ENCODE measurements around the gene USP17L27. TPM values are rescaled to one million over a fixed set of nuclear protein-coding genes. Genes with fewer than 3 reads are reported as not detected.

The USP17L27 gene
- total RNA-seq (2022; extraction: Qiagen RNA extraction; ENCODE audit: low read depth) = not detected in 5 replicates

GRCh38 chr4:9343848-9344247 is at the start of gene USP17L27:
TSS of gene USP17L27 (plus strand) at chr4:9344148. CDS start at chr4:9344148, 0 bp downstream.

GRCh38 chr4:9324865-9325264 is 19.1 kb upstream of the USP17L27 start, which contains the start of gene USP17L24:
TSS of gene USP17L24 (plus strand) at chr4:9325165. CDS start at chr4:9325165, 0 bp downstream.

GRCh38 chr4:9329611-9330010 is 14.3 kb upstream of the USP17L27 start, which contains the start of gene USP17L25:
TSS of gene USP17L25 (plus strand) at chr4:9329911. CDS start at chr4:9329911, 0 bp downstream.

GRCh38 chr4:9334358-9334757 is 9.6 kb upstream of the USP17L27 start, which contains the start of gene USP17L26:
TSS of gene USP17L26 (plus strand) at chr4:9334658. CDS start at chr4:9334658, 0 bp downstream.

GRCh38 chr4:9339103-9339502 is 4.8 kb upstream of the USP17L27 start, which contains the start of gene USP17L5:
TSS of gene USP17L5 (plus strand) at chr4:9339403. CDS start at chr4:9339403, 0 bp downstream.

GRCh38 chr4:9348593-9348992 is 4.6 kb downstream of the USP17L27 start, which contains the start of gene USP17L28:
TSS of gene USP17L28 (plus strand) at chr4:9348893. CDS start at chr4:9348893, 0 bp downstream.

GRCh38 chr4:9353338-9353737 is 9.4 kb downstream of the USP17L27 start, which contains the start of gene USP17L29:
TSS of gene USP17L29 (plus strand) at chr4:9353638. CDS start at chr4:9353638, 0 bp downstream.

GRCh38 chr4:9362829-9363228 is 18.9 kb downstream of the USP17L27 start, which contains the start of gene USP17L30:
TSS of gene USP17L30 (plus strand) at chr4:9363129. CDS start at chr4:9363129, 0 bp downstream.

Other genes with a start within 250 kb of the USP17L27 start
- gene FAM90A26, start 173.7 kb upstream of the USP17L27 start, total RNA-seq (2022; extraction: Qiagen RNA extraction; ENCODE audit: low read depth) = not detected in 5 replicates
- gene USP17L10, start 133.5 kb upstream of the USP17L27 start, total RNA-seq (2022; extraction: Qiagen RNA extraction; ENCODE audit: low read depth) = not detected in 5 replicates
- not detected in 5 replicates for gene USP17L11, start 128.7 kb upstream of the USP17L27 start, total RNA-seq (2022; extraction: Qiagen RNA extraction; ENCODE audit: low read depth)
- gene USP17L12, start 124.0 kb upstream of the USP17L27 start, total RNA-seq (2022; extraction: Qiagen RNA extraction; ENCODE audit: low read depth) = not detected in 5 replicates
- not detected in 5 replicates for gene USP17L13, start 119.3 kb upstream of the USP17L27 start, total RNA-seq (2022; extraction: Qiagen RNA extraction; ENCODE audit: low read depth)
- gene USP17L15, start 109.8 kb upstream of the USP17L27 start, total RNA-seq (2022; extraction: Qiagen RNA extraction; ENCODE audit: low read depth) = not detected in 5 replicates
- gene USP17L17, start 100.3 kb upstream of the USP17L27 start, total RNA-seq (2022; extraction: Qiagen RNA extraction; ENCODE audit: low read depth) = not detected in 5 replicates
- not detected in 5 replicates for gene USP17L18, start 95.5 kb upstream of the USP17L27 start, total RNA-seq (2022; extraction: Qiagen RNA extraction; ENCODE audit: low read depth)
- not detected in 5 replicates for gene USP17L19, start 90.8 kb upstream of the USP17L27 start, total RNA-seq (2022; extraction: Qiagen RNA extraction; ENCODE audit: low read depth)
- not detected in 5 replicates for gene USP17L20, start 86.0 kb upstream of the USP17L27 start, total RNA-seq (2022; extraction: Qiagen RNA extraction; ENCODE audit: low read depth)
- not detected in 5 replicates for gene USP17L21, start 81.3 kb upstream of the USP17L27 start, total RNA-seq (2022; extraction: Qiagen RNA extraction; ENCODE audit: low read depth)
- gene USP17L22, start 76.5 kb upstream of the USP17L27 start, total RNA-seq (2022; extraction: Qiagen RNA extraction; ENCODE audit: low read depth) = not detected in 5 replicates
- not detected in 5 replicates for gene USP17L24, start 19.0 kb upstream of the USP17L27 start, total RNA-seq (2022; extraction: Qiagen RNA extraction; ENCODE audit: low read depth)
- gene USP17L25, start 14.2 kb upstream of the USP17L27 start, total RNA-seq (2022; extraction: Qiagen RNA extraction; ENCODE audit: low read depth) = not detected in 5 replicates
- not detected in 5 replicates for gene USP17L26, start 9.5 kb upstream of the USP17L27 start, total RNA-seq (2022; extraction: Qiagen RNA extraction; ENCODE audit: low read depth)
- gene USP17L5, start 4.7 kb upstream of the USP17L27 start, total RNA-seq (2022; extraction: Qiagen RNA extraction; ENCODE audit: low read depth) = not detected in 5 replicates
- not detected in 5 replicates for gene USP17L28, start 4.7 kb downstream of the USP17L27 start, total RNA-seq (2022; extraction: Qiagen RNA extraction; ENCODE audit: low read depth)
- gene USP17L29, start 9.5 kb downstream of the USP17L27 start, total RNA-seq (2022; extraction: Qiagen RNA extraction; ENCODE audit: low read depth) = not detected in 5 replicates
- gene USP17L30, start 19.0 kb downstream of the USP17L27 start, total RNA-seq (2022; extraction: Qiagen RNA extraction; ENCODE audit: low read depth) = not detected in 5 replicates
- gene DEFB131A, start 100.3 kb downstream of the USP17L27 start, total RNA-seq (2022; extraction: Qiagen RNA extraction; ENCODE audit: low read depth) = not detected in 5 replicates